GM12874 (cell line): Measurements from ENCODE around the gene NCKAP5.

Source experiments
- TF ChIP-seq, protein P1 (sequence below): IDR thresholded peaks from 2 replicates; pipeline ENCODE4 v1.5.1; 2011; ENCODE audit warnings: low read depth, mild to moderate bottlenecking, control low read depth, low read length, moderate library complexity; ENCODE audit not compliant: insufficient read depth

NCKAP5 gene

GRCh38 chr2:132825601-132826000, 742.7 kb downstream of the NCKAP5 start:
- TF ChIP-seq, protein P1, sequence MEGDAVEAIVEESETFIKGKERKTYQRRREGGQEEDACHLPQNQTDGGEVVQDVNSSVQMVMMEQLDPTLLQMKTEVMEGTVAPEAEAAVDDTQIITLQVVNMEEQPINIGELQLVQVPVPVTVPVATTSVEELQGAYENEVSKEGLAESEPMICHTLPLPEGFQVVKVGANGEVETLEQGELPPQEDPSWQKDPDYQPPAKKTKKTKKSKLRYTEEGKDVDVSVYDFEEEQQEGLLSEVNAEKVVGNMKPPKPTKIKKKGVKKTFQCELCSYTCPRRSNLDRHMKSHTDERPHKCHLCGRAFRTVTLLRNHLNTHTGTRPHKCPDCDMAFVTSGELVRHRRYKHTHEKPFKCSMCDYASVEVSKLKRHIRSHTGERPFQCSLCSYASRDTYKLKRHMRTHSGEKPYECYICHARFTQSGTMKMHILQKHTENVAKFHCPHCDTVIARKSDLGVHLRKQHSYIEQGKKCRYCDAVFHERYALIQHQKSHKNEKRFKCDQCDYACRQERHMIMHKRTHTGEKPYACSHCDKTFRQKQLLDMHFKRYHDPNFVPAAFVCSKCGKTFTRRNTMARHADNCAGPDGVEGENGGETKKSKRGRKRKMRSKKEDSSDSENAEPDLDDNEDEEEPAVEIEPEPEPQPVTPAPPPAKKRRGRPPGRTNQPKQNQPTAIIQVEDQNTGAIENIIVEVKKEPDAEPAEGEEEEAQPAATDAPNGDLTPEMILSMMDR, result no peak

DNA sequence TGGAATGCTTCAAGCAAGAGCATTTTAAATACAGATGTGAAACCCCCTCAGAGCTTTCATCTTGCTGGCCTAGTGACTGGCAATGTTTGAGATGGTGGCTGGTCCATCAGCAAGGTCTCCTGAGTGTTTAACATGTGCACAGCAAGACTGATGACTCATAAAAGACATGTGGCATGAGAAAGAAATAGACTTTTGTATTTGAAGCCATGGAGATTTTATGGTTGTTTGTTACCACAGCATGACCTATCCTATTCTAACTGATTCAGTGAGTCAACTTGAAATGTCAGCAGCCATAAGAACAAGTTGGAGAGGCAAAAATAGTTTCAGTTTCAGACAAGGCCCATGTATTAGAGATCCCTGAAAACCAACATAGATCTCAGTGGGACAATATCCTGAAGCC, 743.5 kb downstream of the NCKAP5 start:
- TF ChIP-seq, protein P1, result no peak

DNA sequence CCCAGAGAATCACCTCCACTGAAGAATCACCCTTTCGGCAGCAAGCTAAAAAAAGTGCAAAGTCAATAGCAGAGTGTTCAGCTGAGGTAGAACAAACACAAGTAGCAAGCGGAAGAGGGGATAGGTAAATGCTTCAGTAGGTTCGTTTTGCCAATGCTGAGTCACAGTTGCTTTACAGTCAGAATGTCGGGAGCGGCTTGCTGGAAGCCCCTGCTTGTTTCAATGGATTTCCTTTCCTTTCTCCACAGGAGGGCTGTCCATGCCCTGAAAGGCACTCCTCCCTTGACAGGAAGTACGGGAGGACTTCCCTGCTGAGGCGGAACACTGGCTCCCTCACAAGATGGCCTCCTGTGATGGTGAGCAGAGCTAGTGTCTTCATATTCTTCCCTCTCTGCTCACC, 752.0 kb downstream of the NCKAP5 start:
- TF ChIP-seq, protein P1, result no peak

DNA sequence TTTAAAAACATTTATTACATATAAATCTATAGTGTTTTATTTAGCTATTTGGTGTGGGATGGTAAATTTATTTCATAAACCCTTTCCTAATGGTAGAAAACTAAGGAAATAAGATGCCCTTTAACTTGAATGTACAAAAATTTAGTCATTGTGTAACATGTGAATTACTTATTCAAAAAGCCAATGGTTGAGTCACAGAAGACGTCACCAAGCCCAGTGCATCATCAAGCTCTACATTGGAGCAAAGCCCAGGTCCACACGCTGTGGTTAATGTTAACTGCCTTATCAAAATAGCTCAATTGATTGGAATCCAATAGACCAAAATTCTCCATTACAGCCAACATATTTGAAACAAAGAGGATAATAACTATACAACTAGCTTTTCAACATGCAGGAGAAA, 752.7 kb downstream of the NCKAP5 start:
- TF ChIP-seq, protein P1, result no peak

GRCh38 chr2:132814651-132815050, 753.6 kb downstream of the NCKAP5 start:
- TF ChIP-seq, protein P1, result no peak

- TF ChIP-seq, protein P1, result no peak
Measured at GRCh38 chr2:132813422-132813821, 754.8 kb downstream of the NCKAP5 start.

DNA sequence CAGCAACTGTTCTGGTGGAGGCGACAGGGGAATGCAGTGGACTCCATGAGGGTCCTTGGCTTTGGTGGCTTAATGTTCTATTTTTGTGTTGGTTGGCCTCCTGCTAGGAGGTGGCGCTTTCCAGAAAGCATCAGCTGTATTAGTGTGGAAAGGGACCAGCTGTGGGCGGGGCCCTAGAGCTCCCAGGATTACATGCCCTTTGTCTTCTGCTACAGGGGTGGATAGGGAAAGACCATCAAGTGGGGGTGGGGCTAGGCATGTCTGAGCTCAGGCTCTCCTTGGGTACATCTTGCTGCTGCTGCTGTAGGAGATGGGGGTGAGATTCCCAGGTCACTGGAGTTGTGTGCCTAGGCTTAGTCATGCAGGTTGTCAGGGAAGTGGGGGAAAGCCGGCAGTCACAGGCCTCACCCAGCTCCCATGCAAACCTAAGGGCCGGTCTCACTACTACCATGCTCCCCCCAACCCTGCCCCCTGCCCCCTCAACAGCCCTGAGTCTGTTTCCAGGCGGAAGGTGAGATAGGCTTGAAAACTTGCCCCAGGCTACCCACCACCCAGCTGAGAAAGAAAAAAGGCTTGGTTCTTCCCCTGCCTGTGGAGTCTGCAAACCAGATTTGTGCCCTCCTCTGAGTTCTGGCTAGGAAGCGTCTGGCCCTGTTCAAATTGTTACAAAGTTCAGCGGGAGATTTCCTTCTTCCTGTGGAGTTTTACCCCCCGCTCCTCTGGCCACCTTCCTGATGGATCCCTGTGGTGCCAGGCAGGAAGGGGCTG, 756.9 kb downstream of the NCKAP5 start:
- TF ChIP-seq, protein P1, result no peak
